NCI-H82 treated with DMSO at 0.1 percent for 48 hours (cell line): ENCODE results near the gene TBX15.

ENCODE experiments used
- DNase-seq: peaks from one replicate; lab custom pipeline; 2025; ENCODE audit not compliant: unreplicated experiment; lab: John Stamatoyannopoulos, UW

The TBX15 gene

DNA sequence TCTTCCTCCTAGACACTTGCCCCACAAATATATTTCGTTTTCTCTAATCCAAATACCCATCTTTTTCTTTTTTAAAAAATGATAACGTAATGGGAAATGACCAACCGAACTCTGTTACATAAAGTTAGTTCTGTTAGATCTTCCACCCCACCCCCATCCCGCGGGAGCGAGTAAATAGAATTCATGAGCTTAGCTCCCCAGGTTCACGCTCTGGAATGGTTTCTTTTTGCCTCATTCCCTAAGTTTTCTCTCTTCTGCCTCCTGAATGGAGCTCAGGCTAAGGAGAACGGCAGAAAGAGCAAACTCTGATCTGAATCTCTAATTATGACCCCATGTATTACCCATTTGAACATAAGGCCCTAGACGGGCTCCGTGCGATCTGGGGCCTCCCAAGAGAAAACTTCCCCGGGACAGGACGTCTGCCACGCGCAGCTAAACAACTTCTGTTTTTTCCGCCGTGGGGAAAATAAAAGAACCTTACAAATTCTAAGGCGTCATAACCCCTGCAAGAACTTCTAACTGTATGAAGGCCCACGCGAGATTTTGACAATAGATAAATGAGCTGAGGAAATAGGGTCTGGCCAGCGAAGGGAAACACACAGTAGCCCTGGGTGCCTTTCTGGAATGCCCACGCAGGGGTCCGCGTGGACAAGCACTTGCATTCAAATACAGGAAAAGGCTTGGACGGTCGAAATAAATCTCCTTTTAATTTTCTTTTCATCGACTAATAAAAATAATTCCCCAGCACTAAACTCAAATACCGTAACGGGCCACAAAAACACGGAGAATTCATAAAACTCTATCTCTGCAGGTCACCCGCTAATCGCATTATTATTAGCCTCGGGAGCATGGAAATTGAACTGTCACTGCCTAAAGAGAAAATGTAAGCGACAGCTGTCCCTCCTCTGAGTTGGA, 2.2 kb downstream of the TBX15 start:
- DNase-seq = no peak

DNA sequence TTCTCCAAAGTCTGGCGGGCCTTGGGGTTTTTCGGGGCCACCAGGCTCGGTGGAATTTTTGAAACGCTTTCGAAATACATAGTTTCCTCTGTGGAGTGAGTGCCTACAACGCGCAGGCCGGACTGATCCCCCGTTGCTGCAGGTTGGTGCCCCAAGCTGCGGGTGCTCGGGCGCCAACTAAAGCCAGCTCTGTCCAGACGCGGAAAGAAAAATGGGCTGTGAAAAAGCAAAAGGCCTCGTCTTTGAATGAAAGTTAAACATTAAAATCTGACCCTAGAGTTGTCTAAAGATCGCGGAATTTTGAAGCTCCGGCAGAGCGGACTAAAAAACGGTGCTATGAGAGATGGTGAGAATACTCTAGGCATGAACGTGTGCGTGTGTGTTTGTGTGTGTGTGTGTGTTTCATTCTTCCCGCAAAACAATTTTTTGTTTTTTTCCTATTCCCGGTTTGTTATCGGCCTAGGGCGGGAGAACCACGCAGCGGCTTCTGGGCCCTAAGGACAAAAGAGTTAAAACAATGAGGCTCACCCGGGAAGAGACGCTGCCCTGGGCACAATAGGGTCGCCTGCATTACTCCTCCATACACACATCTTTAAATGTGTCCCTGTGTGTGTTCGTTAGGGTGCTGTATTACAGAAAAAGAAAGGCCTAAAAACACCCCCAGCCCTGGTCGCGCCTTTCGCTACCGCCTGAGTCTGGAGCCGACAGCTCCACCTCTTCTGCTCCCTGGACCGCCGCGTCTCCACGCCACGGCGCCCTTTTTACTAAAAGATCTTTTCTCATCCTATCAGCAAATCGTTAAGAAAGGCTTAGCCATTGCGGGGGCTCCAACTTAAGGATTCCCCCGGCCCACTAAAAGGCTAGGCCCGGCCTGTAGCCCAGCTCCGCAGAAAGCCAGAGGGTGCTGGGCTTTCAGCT, 3.2 kb downstream of the TBX15 start:
- no peak for DNase-seq

DNA sequence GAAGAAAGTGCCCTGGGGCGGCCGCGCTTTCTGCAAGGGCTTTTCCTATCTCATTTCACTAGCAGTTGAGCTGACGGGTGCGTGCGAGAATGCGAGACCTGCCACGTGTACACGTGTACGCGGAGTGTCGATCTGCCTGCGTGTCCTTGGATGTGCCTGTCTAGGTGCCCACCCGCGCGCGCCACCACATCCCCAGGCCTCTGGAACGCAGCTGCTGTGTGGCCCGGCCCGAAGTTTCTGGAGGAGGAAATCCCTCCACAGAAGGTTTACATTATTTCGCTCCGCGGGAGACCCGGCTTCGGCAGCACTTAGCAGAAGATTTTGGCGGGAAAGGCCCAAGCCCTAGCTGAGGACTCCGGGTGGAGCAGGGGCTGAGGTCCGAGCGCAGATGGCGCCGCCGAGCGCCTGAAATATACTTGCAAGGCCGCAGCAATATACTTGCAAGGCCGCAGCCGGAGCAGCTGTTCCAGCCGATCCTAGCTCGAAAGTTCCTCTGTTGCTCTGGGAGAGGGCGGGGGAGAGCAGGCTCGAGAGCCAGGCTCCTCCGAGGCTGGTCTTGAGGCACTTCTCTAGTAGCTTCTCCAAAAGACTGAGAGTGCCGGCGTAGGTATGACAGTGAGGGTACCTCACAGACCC, 3.9 kb downstream of the TBX15 start:
- no peak for DNase-seq

DNA sequence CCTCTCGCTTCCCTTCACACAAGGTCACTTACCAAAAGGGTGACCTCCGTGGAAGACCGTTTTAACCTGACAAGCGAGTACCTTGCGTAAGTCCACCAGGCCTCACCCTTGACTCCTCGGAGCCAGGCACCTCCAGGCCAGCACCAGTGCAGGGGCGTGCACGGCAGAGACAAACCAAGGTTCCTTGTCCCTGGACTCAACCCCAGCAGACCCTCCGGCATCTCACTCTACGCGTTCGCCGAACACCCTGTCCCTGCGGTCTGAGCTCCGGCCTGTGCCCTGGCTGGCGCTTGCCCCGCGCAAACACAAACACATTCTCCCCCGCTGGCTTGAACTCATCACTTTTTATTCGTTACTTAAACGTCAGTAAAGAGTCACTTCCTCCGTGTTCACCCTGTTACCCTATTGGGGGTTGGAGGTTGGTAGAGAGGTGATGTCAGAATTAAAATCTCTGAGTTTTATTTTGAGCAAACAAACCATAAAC, 4.5 kb downstream of the TBX15 start:
- no peak for DNase-seq

DNA sequence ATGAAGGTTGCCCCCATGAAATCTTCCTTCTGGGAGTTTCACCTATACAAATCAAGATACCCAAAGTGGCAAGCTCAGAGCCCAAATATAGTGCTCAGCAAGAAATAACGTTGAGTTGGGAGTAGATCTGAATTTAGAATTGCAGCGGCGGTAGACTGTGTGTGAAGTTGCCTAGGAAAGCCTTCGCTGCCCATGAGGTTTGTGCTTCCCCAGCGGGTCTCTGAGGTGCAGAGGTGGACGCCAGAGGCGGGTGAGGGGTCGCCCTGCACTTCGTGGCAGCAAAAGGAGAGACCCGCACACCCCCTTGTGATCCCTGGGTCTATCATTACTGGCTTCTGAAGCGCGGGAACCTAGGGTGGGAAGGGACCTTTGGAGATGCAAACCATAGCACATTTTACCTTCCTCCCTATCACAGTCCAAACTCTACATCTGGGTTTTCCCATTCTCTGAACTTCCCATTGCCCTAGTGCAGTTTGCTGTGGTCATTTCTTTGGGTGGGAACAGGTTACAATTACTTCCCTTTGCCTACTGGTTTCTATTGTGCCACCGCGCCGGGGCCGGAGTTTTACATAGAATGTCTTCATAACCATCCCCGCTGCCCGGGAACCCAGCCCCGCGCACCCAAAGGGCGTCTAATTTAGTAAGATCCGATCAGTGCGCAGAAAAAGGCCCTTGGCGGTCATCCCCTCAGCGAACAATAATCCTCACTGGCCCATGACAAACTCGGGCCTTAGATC, 5.2 kb downstream of the TBX15 start:
- DNase-seq = no peak

DNA sequence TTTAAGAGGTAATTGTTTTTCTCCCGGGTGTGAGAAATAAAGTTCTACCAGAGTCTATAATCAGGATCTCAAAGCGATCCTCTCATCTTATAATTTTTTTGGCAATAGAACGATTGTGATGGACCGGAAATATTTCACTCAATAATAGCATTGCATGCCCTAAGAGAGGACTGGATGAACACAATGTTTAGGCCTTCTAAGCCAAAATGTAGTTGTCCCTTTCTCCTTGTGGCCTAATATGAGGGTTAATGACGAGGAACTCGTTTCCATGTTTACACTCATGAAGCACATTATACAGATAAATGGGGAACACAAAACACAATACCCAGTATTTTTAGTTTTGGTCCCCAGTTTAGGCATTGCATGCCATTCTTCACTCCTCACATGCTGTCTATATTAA, 5.9 kb downstream of the TBX15 start:
- no peak for DNase-seq

DNA sequence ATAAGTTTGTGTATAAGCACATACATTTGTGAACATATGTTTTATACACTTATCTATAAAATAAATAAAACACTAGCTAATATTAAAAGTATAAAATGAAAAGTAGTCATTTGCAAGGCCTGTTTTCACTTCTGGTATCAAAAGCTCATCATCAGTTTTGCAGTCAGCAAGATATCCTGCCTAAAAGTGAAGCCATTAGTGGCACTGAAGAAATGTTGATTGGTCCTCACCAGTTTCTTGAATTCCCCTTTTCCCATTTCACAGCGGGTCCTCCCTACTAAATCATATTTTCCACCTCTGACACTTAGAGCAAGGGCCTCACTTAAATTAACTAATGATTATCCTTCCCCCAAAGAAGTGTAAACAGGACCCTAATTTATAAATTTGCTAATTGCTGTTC, 6.7 kb downstream of the TBX15 start:
- no peak for DNase-seq

DNA sequence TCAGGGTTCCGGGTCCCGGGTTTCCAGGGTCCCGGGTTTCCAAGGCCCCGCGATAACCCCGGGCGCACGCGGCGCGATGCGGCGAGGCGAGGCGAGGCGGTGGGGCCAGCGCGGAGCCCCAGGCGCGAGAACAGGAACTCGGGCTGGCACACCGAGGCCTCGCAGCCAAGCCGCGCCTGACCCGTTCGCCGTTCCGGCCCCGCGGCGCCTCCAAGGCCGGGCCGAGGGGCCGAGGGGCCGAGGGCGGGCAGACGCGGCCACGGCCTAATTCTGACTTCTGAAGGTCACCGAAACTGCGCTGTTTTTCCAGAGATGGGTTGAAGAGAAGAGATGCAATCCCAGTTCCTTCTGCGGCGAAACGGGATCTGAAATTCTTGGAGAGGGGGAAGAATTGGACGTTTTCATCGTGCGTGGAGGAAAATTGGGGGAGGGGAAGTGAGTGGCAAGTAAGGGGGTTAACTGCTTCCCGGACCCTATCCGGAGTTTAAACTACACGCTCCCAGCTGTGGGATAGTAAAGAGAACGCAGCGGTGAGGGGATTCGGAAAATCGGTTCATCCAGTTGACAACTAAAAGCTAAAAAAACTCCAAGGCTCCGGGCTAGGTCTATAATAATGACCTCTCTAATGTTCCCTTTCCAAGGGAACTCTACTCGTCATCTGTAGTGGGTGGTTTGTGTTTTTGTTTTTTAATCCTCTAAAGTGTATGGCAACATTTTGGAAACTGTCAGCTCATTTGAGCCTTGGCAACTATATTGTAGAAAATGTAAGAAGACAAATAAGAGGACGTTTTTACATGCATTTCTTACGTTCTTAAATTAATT, 8.2 kb downstream of the TBX15 start:
- no peak for DNase-seq

DNA sequence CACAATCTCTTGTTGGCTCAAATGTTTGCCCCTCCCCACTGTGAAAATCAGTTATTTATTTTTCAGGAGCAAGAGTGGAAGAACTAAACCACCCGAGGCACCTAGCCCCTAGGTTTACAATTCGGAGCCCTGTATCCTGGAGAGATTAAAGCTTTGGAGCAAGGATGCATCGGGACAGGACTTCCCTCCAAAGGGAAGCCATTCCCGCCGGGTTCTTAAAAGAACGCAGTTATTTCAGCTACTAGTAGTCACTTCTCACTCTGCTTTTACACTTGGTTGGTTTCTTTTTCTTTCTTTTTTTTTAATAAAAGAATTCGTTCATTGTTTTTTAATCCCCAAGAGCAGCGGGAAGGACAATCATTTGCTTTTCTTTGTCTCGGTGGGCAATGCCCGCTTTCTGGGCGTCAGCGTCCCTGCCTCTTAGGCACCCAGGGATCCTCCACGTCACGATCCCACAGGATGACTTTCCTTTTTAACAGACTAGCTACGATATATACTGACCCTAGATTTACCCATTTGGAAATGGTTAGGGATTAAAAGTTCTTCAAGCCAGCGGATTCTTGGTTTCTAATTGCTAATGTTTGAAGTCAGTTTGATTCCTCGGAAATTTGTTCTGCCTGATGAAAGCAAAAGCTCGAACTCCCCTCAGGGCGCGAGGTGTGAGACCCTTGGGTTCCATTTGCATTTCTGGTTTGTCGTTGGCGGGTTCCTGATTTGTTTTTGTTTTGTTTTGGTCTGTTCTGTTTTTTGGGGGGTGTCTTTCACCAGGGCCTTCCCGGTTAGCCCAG, 9.0 kb downstream of the TBX15 start:
- no peak for DNase-seq

DNA sequence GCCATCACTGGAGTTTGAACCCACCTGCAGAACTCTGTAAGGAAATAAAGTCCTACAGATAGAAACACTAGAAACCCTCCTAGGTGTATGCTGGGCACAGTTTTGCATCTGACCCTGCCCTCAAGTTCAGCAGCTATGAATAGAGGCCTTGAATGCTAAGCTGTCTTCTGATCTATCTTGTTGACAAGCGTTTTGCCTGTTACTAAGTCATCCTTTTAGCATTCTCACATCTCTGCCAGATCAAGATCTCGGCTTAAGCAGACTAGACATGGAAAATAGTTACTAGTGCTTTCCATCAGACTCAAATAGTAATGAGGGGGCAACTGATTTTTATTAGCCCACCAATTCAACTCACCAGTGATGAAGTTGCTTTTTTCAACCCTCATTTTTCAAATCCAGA, 10.5 kb downstream of the TBX15 start:
- DNase-seq = no peak

DNA sequence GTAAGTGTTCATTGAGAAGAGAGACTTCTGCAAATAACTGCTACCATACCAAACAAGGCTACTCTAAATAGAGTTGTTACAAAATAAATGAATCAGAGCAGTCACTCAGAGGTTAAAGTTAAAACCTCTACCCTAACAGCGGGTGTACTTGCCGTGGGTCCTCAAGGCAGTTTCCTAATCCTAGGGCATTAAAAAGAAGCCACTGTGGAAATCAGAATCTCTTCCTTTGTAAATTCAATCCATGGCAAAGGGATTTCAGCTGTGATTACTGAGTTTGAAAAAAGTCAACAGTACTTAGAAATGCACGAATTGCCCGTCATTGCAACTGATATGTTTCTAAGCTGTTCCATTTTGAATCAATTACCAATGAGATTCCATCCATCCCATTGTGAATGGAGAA, 13.5 kb downstream of the TBX15 start:
- DNase-seq = no peak

DNA sequence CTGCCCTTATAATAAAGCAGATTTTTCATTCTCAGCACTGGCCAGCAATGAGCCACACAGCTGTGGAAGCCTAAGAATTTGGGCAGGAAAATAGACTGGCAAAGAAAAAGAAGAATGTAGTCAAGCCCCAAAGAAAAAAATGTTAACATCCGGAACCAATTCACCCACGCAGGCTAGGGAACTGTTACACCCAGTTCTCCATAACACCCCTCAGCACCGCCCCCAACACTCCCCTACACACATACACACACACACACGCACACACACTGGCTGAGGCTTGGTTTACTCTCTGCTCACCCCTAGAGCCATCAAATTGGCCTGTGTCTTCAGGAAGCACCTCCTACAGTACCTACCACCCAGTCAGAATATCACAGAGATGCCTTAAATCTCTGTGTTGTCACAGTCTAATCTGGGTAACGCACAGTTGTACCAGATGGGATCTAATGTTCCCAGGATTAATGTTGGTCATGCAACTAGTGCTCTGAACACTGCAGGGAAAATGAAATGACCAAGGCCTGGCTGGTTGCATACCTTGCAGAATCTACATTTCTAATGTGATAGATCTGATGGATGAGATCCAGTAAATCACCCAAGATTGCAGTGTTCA, 14.5 kb downstream of the TBX15 start:
- DNase-seq = peak; percentile 31

DNA sequence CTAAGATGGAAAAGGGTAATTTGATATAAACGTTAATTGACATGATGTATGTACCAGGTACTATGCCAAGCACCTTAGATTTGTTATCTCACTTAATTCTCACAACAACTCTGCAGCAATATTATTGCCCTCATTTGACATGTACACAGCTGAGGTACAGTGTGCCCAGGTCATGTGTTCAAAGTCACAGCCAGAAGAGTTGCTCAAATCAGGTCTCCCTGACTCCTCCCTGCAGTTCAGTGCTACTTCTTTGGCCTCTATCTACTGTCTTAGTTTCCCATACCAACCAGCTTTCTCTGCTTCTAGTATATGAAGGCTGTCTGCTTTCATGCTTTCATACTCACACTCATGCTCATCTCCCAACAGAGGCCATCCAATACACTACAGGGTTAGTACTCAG, 15.1 kb downstream of the TBX15 start:
- DNase-seq = no peak

DNA sequence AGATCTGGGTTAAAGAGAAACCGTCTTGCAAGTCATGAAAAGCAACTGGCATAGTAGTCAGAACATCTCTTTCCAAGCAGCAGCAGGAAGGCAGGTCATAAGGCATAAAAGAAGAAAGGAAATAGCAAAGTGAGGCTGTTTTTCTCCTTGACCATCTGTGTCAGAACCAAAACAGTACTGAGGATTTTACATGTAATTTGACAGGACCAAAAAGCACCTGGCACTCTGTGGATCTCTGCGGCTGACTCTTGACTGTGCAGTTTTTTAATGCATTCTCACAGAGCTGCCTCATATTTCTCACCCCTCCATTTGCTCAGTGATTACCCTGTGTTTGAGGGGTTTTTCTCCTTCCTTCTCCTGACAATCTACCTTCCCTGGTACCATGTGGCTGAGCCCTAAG, 17.7 kb downstream of the TBX15 start:
- no peak for DNase-seq

DNA sequence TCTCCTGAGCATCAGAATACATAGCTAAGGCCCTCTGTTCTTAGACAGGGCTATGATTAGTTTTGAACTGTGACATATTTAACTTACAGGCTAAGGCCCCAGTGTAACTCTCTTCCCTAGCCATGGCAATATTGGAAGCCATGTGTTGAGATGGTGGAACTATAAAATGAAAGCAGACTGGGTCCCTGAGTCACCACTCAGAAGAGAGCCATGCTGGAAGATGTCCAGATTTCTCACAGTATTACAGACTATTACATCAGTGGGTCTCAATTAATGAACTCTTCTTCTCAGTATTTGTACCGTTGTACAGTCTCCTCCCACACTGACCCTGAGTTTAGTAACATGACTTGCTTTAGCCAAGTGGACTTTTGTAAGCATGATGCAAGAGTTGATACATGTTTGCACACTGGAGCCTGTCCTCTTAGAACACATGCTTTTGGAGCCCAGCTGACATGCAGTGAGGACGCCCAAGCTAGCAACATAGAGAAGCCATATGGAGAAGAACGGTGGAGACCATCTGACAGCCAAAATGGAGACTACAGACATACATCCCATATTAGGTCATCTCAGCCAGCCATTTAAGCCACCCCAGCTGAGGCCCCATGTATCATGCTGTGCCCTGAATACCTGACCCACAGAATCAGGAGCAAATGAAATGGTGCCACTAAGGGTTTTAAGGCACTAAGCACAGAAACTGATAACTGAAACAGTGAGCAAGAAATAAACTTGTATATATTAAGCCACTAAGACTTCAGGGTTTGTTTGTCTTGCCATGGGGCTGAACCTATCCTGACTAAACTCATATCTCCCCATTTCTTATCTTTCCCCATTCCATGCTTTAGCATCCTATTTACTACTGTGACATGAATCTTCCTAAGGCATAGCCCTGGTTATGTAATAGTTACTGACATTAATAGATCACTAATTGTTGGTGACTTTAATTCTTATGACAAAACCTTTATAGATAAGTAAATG, 24.4 kb downstream of the TBX15 start:
- no peak for DNase-seq

DNA sequence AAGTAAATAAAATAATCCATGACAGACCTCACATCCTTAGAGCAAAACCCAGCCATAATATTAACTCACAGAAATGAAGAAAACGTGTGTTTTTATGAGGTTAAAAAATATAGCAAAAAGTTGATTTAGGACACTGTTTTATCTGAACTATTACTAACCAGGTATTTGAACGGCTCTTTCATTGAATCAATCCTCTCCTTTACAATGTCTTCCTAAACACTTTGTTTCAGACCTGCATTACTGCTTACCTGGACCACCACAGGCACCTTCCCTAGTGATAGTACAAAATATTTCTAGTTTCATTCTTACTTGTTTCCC, 25.0 kb downstream of the TBX15 start:
- DNase-seq = no peak

DNA sequence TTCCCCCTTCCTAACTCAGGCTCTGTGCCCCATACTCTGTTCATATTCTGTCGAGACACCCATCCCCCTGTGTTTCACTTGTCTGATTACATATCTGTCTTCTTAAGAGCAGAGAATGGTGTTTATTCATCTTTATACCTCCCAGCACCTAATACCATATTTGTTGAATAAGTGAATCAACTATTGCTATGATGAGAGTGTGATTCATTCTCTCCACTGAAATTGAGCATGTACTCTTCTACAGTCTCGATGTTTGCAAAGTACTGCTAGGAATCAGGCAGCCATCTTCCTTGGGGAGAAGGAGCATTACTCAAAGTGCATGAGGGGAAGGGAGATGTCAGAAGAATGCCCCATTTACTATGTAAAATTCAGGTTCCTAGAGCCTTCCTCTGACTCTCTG, 27.0 kb downstream of the TBX15 start:
- DNase-seq = no peak
